HUES48 (cell line): ENCODE data around the gene RNF213.

Experiments used
- H3K27ac ChIP-seq: one replicate; pipeline ENCODE4 v1.7.0; 2013; ENCODE audit warnings: low read depth, low read length, inconsistent platforms
- H3K27me3 ChIP-seq: 2 replicates; pipeline ENCODE4 v1.6.1; 2013; ENCODE audit warnings: mild to moderate bottlenecking, low read length; ENCODE audit not compliant: control insufficient read depth, insufficient read depth
- H3K36me3 ChIP-seq: 2 replicates; pipeline ENCODE4 v1.6.1; 2013; ENCODE audit warnings: low read length; ENCODE audit not compliant: control insufficient read depth, insufficient read depth
- H3K4me1 ChIP-seq: 2 replicates; pipeline ENCODE4 v1.6.1; 2013; ENCODE audit warnings: mild to moderate bottlenecking, low read length; ENCODE audit not compliant: control insufficient read depth, insufficient read depth
- H3K4me3 ChIP-seq: 2 replicates; pipeline ENCODE4 v1.5.1; 2013; ENCODE audit warnings: mild to moderate bottlenecking, low read depth, low read length
- H3K9ac ChIP-seq: 2 replicates; pipeline ENCODE4 v1.6.1; 2013; ENCODE audit warnings: mild to moderate bottlenecking, low read depth, low read length, moderate library complexity
- H3K9me3 ChIP-seq: 2 replicates; pipeline ENCODE4 v1.6.1; 2013; ENCODE audit warnings: low read length; ENCODE audit not compliant: control insufficient read depth, insufficient read depth

Gene RNF213

GRCh38 chr17:80388175-80388574 is 127.5 kb downstream of the RNF213 start:
- peaks cover 81% of the 10 kb centered on the region for H3K36me3 ChIP-seq
- no peak overlapping the region for H3K27ac ChIP-seq
- H3K27me3 ChIP-seq, result no peaks in the 10 kb centered on the region
- no peaks in the 10 kb centered on the region for H3K9me3 ChIP-seq
- H3K9ac ChIP-seq, result no peak overlapping the region
- H3K4me3 ChIP-seq, result no peak overlapping the region
- H3K4me1 ChIP-seq, result peaks cover 3% of the 10 kb centered on the region; the same call in 1 of the 2 replicates

DNA sequence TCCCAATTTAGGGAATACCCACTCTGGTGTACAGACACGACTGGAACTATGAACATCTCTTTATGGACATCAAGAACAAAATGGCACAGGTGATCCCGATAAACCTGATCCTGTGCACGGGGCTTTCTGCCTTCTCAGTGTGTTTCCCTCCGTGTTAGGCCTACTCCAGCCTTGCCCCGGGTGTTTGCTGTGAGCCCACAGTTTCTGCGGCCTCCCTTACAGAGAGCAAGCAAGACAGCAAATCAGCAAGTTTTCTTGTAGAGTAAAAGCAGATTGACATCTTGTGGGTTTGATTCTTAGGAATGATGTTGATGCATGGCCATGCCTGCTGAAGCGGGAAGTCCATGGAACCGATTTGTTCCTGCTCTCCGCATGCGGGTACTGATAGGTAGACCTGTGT is 127.9 kb downstream of the RNF213 start:
- H3K36me3 ChIP-seq, result peaks cover 81% of the 10 kb centered on the region
- no peak overlapping the region for H3K4me3 ChIP-seq
- H3K9ac ChIP-seq, result no peak overlapping the region
- H3K9me3 ChIP-seq, result no peaks in the 10 kb centered on the region
- no peaks in the 10 kb centered on the region for H3K27me3 ChIP-seq
- H3K4me1 ChIP-seq, result peaks cover 3% of the 10 kb centered on the region; the same call in 1 of the 2 replicates
- H3K27ac ChIP-seq, result no peak overlapping the region

DNA sequence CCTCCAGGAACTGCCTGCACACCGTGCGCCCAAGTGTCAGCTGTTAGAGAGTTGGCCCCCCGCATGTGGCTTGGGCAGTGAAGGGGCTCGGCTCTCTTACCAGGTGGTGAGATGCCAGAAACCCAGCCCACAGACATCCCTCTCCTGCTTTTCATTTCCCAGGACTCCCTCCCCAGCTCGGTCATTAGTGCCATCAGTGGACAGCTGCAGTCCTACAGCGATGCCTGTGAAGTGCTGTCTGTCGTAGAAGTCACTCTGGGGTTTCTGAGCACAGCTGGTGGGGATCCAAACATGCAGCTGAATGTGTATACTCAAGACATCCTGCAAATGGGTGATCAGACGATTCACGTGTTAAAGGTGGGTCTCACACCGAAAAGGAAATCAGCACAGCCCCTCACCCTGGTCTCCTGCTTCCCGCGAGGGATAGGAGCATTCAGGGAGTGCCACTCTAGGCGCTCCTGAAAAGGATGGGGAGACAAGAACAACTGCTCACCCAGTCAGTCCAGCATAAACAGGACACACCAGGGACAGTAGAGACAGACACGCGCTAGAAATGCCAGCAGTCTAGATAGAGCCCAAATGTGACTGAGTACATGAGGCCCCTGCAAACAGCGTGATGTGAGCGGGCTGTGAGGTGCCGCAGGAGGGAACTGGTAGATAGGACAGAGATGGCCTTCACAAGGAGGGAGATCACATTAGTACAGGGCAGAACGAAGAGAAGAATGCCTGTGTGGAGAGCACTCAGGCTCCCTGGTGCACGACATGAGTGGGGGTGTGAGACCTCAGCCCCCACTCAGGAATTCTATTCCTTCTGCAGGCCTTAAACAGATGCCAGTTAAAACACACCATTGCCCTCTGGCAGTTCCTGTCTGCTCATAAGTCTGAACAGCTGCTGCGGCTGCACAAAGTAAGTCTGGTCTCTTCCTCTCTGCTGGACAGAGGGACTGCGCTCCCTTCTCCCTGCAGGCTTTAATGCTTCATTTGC is 128.7 kb downstream of the RNF213 start:
- Histone ChIP-seq H3K27me3 (no peaks in the 10 kb centered on the region), H3K4me3 (no peak overlapping the region), H3K36me3 (peaks cover 81% of the 10 kb centered on the region), H3K4me1 (peaks cover 3% of the 10 kb centered on the region; the same call in 1 of the 2 replicates), H3K9ac (no peak overlapping the region), H3K27ac (no peak overlapping the region), H3K9me3 (no peaks in the 10 kb centered on the region)

DNA sequence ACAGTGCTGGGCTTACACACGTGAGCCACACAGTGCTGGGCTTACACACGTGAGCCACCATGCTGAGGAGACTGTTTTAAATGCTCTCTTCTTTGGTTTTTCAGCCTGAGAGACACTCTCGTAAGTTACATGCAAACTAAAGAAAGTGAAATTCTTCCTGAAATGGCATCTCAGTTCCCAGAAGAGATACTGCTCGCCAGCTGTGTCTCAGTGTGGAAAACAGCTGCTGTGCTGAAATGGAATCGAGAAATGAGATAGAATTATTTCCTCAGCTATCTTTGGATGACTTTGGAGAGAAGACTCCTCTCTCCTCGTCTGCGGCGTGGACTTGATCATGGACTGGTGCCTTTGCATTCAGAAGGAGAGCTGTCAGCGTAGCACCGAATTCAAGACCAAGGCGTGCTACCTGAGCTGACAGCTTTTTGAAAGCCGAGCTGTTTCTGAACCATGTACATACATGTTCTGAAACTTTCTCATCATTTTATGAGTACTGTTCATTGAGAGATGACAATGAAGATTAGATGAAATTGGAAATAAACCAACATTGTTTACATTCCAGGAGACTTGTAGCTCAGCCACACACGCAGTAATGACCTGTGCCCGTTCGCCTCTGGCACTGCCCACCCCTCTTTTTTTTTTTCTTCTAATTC is 132.7 kb downstream of the RNF213 start:
- H3K27me3 ChIP-seq, result no peaks in the 10 kb centered on the region

GRCh38 chr17:80393961-80394360 is 133.3 kb downstream of the RNF213 start:
- Histone ChIP-seq H3K4me1 (peaks cover 9% of the 10 kb centered on the region), H3K9ac (no peak overlapping the region), H3K36me3 (peaks cover 41% of the 10 kb centered on the region), H3K27ac (no peak overlapping the region), H3K9me3 (no peaks in the 10 kb centered on the region), H3K4me3 (no peak overlapping the region), H3K27me3 (no peaks in the 10 kb centered on the region)

More for the DNA sequence above, 132.7 kb downstream of the RNF213 start:
- Histone ChIP-seq H3K9ac (no peak overlapping the region), H3K4me3 (no peak overlapping the region), H3K9me3 (no peaks in the 10 kb centered on the region), H3K4me1 (peaks cover 9% of the 10 kb centered on the region), H3K36me3 (peaks cover 47% of the 10 kb centered on the region), H3K27ac (no peak overlapping the region)

DNA sequence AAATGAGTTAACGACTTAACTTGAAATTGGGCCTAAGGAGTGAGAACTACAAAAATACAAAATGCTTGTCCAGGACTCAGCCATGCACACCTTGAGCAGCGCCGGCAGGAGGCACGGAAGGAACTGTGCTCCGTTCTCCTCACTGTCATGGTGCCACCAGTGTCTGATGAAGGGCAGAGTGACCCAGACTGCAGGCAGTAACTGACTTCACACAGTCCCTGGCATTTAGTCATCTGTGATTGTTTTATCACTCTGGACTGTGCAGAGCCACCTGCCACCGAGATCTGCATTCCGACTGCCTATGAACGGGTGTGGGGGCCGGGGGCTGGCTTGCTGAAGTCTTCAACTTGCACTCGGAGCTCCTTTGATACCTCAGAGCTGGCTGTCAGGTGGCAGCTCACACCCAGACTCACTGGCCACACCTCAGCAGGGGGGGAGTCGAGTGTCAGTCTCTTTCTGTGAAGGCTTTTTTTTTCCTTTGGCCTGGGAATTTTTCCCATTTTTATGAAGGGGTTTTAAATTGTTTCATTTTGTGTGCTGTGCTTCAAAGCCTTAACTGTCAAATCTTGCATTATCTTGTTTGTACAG is 134.1 kb downstream of the RNF213 start:
- no peaks in the 10 kb centered on the region for H3K9me3 ChIP-seq
- H3K9ac ChIP-seq, result no peak overlapping the region
- peaks cover 33% of the 10 kb centered on the region for H3K36me3 ChIP-seq
- H3K4me1 ChIP-seq, result peaks cover 9% of the 10 kb centered on the region
- H3K4me3 ChIP-seq, result no peak overlapping the region
- no peaks in the 10 kb centered on the region for H3K27me3 ChIP-seq
- H3K27ac ChIP-seq, result no peak overlapping the region

- H3K4me1 ChIP-seq, result peaks cover 6% of the 10 kb centered on the region; the same call in 1 of the 2 replicates
- H3K27me3 ChIP-seq, result no peaks in the 10 kb centered on the region
- no peaks in the 10 kb centered on the region for H3K9me3 ChIP-seq
- no peak overlapping the region for H3K27ac ChIP-seq
- peaks cover 30% of the 10 kb centered on the region for H3K36me3 ChIP-seq
- H3K4me3 ChIP-seq, result no peak overlapping the region
- no peak overlapping the region for H3K9ac ChIP-seq
Measured at GRCh38 chr17:80395402-80396151, 134.9 kb downstream of the RNF213 start.

- Histone ChIP-seq H3K27me3 (no peaks in the 10 kb centered on the region), H3K36me3 (peaks cover 23% of the 10 kb centered on the region), H3K4me1 (peaks cover 6% of the 10 kb centered on the region; the same call in 1 of the 2 replicates), H3K4me3 (no peak overlapping the region), H3K9ac (no peak overlapping the region), H3K27ac (no peak overlapping the region), H3K9me3 (no peaks in the 10 kb centered on the region)
Measured at GRCh38 chr17:80396157-80397033, 135.7 kb downstream of the RNF213 start.

GRCh38 chr17:80397034-80397387 is 136.4 kb downstream of the RNF213 start:
- Histone ChIP-seq H3K4me1 (peaks cover 6% of the 10 kb centered on the region; the same call in 1 of the 2 replicates), H3K4me3 (no peak overlapping the region), H3K27ac (no peak overlapping the region), H3K9me3 (no peaks in the 10 kb centered on the region), H3K36me3 (peaks cover 18% of the 10 kb centered on the region), H3K9ac (no peak overlapping the region), H3K27me3 (no peaks in the 10 kb centered on the region)

DNA sequence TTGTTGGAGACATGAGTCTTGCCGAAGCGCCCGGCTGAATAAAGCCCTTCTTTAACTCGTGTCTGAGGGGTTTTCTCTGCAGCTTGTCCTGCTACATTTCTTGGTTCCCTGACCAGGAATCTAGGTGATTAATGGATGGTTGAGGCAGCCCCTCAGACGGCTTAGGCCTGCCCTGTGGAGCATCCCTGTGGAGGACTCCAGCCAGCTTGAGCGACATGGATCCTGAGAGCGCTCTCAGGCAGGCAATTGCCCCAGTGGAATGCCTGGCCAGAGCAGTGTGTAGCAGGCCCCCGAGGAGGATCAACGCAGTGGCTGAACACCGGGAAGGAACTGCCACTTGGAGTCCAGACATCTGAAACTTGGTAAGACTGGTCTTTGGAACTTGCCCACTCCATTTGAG is 137.0 kb downstream of the RNF213 start:
- no peak overlapping the region for H3K27ac ChIP-seq
- peaks cover 17% of the 10 kb centered on the region for H3K36me3 ChIP-seq
- no peaks in the 10 kb centered on the region for H3K9me3 ChIP-seq
- no peaks in the 10 kb centered on the region for H3K27me3 ChIP-seq
- no peak overlapping the region for H3K9ac ChIP-seq
- peaks cover 6% of the 10 kb centered on the region; the same call in 1 of the 2 replicates for H3K4me1 ChIP-seq
- no peak overlapping the region for H3K4me3 ChIP-seq
